Neural cell (in vitro differentiated cells): ENCODE data around the gene BLVRA.

ENCODE experiments used
- CTCF ChIP-seq: fragments of 450-650 bp; IDR thresholded peaks from 2 replicates; pipeline ENCODE4 v1.5.1; 2014; ENCODE audit warnings: antibody characterized with exemption, mild to moderate bottlenecking, moderate library complexity; ENCODE audit not compliant: poor library complexity, severe bottlenecking
- EP300 ChIP-seq: fragments of 450-650 bp; conservative IDR thresholded peaks from 2 replicates; pipeline ENCODE4 v1.6.1; 2014; ENCODE audit warnings: antibody characterized with exemption, mild to moderate bottlenecking, moderate library complexity; ENCODE audit not compliant: poor library complexity, severe bottlenecking
- EZH2 ChIP-seq: fragments of 200-600, 300-800 bp; shearing (Covaris generic), sonication (generic); IDR thresholded peaks from 2 replicates; pipeline ENCODE4 v1.6.1; 2014; ENCODE audit warnings: antibody characterized with exemption, low read length, borderline replicate concordance, mild to moderate bottlenecking; ENCODE audit not compliant: insufficient read depth, poor library complexity, severe bottlenecking
- MXI1 ChIP-seq: fragments of 450-650 bp; conservative IDR thresholded peaks from 2 replicates; pipeline ENCODE4 v1.6.1; 2014; ENCODE audit warnings: antibody characterized with exemption, mild to moderate bottlenecking; ENCODE audit not compliant: poor library complexity, severe bottlenecking
- POLR2AphosphoS5 ChIP-seq: IDR thresholded peaks from 2 replicates; pipeline ENCODE4 v1.6.1; 2012
- REST ChIP-seq: IDR thresholded peaks from 2 replicates; pipeline ENCODE4 v1.6.1; 2012; ENCODE audit warnings: borderline replicate concordance
- SMC3 ChIP-seq: fragments of 450-650 bp; conservative IDR thresholded peaks from 2 replicates; pipeline ENCODE4 v1.6.1; 2014; ENCODE audit warnings: antibody characterized with exemption, mild to moderate bottlenecking, moderate library complexity; ENCODE audit not compliant: poor library complexity
- TAF1 ChIP-seq: IDR thresholded peaks from 2 replicates; pipeline ENCODE4 v1.6.1; 2012; ENCODE audit warnings: low read depth

- TF ChIP-seq POLR2AphosphoS5, result no peak
- no peak for TF ChIP-seq EP300
- no peak for TF ChIP-seq CTCF
- TF ChIP-seq REST, result no peak
- no peak for TF ChIP-seq SMC3
- TF ChIP-seq MXI1, result no peak
- no peak for TF ChIP-seq TAF1
- TF ChIP-seq EZH2, result no peak
Observed at GRCh38 chr7:43768201-43768886, 9.9 kb downstream of the BLVRA start.
